ENCODE results near the gene IER2.

DNA sequence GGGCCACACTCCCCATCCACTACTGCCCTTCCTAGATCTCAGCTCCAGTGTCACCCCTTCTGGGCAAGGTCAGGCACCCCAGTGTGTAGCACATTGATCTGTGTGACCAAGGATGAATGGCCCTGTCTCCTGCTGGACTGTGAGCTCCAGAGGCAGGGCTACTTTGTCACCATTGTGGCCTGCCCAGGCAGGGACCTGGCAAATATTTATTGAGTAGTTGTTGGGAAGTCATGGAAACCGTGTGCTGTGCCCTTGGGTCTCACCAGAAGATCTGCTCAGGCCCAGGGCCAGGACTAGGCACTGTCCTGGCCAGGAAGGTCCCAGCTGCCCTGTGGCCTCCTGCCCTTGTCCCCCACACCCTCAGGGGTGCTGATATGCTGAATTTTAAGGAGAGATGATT, 21.6 kb upstream of the IER2 start:
- no peak for TF ChIP-seq POLR2A (IDR thresholded peaks at IDR 0.05; ENCODE audit: low read depth, low read length)
- no peak for TF ChIP-seq EZH2 (IDR thresholded peaks at IDR 0.05; ENCODE audit: borderline replicate concordance, low read depth, low read length, severe bottlenecking)
- no peak for TF ChIP-seq POLR2AphosphoS5 (IDR thresholded peaks at IDR 0.05; ENCODE audit: insufficient read depth, low read depth, low read length)
- no peak for TF ChIP-seq MAX (IDR thresholded peaks at IDR 0.05; ENCODE audit: insufficient read depth, insufficient read length)
- no peak for TF ChIP-seq JUN (IDR thresholded peaks at IDR 0.05; ENCODE audit: borderline replicate concordance, insufficient read depth, insufficient read length, low read depth)
- TF ChIP-seq, protein P1, sequence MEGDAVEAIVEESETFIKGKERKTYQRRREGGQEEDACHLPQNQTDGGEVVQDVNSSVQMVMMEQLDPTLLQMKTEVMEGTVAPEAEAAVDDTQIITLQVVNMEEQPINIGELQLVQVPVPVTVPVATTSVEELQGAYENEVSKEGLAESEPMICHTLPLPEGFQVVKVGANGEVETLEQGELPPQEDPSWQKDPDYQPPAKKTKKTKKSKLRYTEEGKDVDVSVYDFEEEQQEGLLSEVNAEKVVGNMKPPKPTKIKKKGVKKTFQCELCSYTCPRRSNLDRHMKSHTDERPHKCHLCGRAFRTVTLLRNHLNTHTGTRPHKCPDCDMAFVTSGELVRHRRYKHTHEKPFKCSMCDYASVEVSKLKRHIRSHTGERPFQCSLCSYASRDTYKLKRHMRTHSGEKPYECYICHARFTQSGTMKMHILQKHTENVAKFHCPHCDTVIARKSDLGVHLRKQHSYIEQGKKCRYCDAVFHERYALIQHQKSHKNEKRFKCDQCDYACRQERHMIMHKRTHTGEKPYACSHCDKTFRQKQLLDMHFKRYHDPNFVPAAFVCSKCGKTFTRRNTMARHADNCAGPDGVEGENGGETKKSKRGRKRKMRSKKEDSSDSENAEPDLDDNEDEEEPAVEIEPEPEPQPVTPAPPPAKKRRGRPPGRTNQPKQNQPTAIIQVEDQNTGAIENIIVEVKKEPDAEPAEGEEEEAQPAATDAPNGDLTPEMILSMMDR (IDR thresholded peaks at IDR 0.05; ENCODE audit: extremely low read depth in 1 of 2, insufficient read depth in 1 of 2, low read depth in 1 of 2, low read length in 2 of 2), result no peak
- no peak for TF ChIP-seq MYC (IDR thresholded peaks at IDR 0.05; ENCODE audit: low read depth, low read length)
- TF ChIP-seq FOS (IDR thresholded peaks at IDR 0.05; ENCODE audit: borderline replicate concordance, insufficient read depth, low read length), result no peak
- no peak for TF ChIP-seq GATA2 (IDR thresholded peaks at IDR 0.05; ENCODE audit: insufficient read depth, insufficient read length, low read depth, low read length)

All from endothelial cell of umbilical vein (primary cell).